PFSK-1 (cell line): ENCODE measurements around the gene MAD1L1.

ENCODE experiments used
- FOXP2 ChIP-seq: optimal IDR thresholded peaks from 2 replicates; pipeline ENCODE3; 2011; ENCODE audit warnings: borderline replicate concordance, control low read depth, inconsistent platforms; ENCODE audit not compliant: insufficient read depth; ENCODE audit errors: extremely low read length, extremely low read depth
- POLR2AphosphoS5 ChIP-seq: IDR thresholded peaks from 2 replicates; pipeline ENCODE4 v1.6.1; 2012; ENCODE audit warnings: low read depth, mild to moderate bottlenecking, control low read depth, low read length, moderate library complexity
- SIN3A ChIP-seq: IDR thresholded peaks from 2 replicates; pipeline ENCODE4 v1.6.1; 2012; ENCODE audit warnings: mild to moderate bottlenecking, low read length, moderate library complexity, borderline replicate concordance; ENCODE audit not compliant: insufficient read depth
- TAF1 ChIP-seq: IDR thresholded peaks from 2 replicates; pipeline ENCODE4 v1.6.1; 2012; ENCODE audit warnings: low read length, control low read depth, borderline replicate concordance; ENCODE audit not compliant: insufficient read depth
- TF ChIP-seq, protein P1 (sequence below), 2 experiments: IDR thresholded peaks; 2 replicates each; pipeline versions ENCODE4 v1.6.1 to v1.8.0; 2011 to 2012; ENCODE audit warnings: low read depth in 2 of 2, low read length in 2 of 2, control low read depth in 1 of 2, inconsistent platforms in 1 of 2, mild to moderate bottlenecking in 1 of 2, moderate library complexity in 1 of 2; ENCODE audit not compliant: insufficient read depth in 1 of 2

DNA sequence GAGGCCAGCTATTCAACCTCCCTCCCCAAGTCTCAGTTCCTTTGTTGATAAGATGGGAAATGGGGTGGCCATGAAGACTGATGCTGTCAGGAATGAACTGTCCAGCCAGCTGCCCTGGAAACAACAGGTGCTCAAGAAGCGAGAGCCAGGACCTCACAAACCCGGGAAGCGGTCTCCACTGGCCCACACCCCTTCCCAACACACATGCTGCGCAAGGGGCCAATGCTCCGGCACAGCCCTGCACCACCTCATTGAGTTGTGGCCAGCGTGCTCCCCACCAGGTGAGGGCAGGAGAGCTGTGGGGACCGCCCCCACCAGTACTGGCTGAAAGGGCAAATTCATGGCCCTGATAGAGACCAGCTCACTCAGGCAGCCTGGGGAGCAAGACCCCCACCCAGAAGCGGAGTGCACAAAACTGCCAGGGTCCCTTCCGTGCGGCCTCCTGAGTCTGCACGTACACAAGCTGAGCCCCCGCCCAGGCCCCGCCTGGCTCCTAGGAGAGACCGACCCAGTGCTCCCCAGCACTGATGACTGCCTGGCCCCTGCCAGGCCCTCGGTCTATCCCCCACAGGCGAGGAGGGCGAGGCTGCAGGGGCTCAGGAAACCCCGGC, 216.6 kb downstream of the MAD1L1 start:
- TF ChIP-seq TAF1 = no peak
- TF ChIP-seq SIN3A = no peak
- TF ChIP-seq FOXP2 = no peak
- TF ChIP-seq POLR2AphosphoS5 = no peak
- TF ChIP-seq, protein P1, sequence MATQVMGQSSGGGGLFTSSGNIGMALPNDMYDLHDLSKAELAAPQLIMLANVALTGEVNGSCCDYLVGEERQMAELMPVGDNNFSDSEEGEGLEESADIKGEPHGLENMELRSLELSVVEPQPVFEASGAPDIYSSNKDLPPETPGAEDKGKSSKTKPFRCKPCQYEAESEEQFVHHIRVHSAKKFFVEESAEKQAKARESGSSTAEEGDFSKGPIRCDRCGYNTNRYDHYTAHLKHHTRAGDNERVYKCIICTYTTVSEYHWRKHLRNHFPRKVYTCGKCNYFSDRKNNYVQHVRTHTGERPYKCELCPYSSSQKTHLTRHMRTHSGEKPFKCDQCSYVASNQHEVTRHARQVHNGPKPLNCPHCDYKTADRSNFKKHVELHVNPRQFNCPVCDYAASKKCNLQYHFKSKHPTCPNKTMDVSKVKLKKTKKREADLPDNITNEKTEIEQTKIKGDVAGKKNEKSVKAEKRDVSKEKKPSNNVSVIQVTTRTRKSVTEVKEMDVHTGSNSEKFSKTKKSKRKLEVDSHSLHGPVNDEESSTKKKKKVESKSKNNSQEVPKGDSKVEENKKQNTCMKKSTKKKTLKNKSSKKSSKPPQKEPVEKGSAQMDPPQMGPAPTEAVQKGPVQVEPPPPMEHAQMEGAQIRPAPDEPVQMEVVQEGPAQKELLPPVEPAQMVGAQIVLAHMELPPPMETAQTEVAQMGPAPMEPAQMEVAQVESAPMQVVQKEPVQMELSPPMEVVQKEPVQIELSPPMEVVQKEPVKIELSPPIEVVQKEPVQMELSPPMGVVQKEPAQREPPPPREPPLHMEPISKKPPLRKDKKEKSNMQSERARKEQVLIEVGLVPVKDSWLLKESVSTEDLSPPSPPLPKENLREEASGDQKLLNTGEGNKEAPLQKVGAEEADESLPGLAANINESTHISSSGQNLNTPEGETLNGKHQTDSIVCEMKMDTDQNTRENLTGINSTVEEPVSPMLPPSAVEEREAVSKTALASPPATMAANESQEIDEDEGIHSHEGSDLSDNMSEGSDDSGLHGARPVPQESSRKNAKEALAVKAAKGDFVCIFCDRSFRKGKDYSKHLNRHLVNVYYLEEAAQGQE (IDR thresholded peaks at IDR 0.05; ENCODE audit: insufficient read depth in 1 of 2, low read depth in 2 of 2, low read length in 2 of 2) = no peak
